ENCODE measurements around the gene PACRG. TPM values are rescaled to one million over a fixed set of nuclear protein-coding genes. Genes with fewer than 3 reads are reported as not detected.

PACRG gene
- total and polyA plus RNA-seq, 2 donors (not counting 3 experiments of a cell fraction or from before 2014, with no cell fraction given) = 0.08 TPM; not detected in 1

DNA sequence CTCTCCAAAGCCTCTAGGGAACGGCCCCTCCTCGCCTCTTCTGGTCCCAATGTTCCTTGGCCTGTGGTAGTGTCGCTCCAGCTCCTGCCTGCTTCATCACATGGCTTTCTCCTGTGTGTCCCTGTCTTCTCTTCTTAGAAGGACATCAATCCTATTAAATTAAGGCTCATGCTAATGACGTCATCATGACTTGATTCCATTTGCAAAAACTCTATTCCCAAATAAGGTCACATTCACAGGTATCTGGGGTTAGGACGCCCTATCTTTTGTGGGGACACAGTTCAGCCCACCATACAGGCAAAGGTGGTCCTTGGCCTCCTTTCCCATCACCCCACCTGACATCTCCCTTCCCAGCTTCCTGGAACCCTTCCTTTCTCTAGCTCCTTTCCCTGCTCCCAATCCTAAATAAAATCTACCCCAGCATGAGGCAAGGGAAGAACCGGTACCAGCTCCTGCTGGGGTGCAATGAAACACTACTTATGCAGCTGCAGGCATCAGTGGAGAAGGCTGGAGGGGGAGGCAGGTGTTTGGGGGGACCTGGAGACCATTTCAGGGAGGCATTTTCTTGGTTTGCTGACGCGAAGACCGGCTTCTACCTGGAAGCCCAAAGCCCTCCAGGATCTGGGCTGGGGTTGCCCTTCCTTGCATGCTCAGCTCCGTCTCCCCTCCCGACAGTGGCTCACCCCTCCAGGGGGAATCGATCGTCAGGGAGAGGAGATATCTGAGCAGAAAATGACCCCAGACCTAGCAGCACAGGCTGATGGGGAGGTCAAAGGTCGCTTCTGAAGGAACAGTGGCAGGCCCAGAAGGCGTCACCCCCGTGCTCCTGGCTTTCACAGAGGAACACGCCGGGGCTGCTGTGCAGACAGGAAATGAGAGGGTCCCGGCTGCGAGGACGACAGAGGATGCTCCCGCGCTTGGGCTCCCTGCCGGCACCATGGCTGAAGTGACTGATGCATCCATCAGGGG is 615.1 kb downstream of the PACRG start:
- no peak overlapping the region for H3K4me3 ChIP-seq (replicated peaks in 1 of 3; ENCODE audit: insufficient read depth in 1 of 3, low read depth in 1 of 3, low read length in 3 of 3)
- FAIRE-seq (no peak), DNase-seq (ENCODE audit: low read depth, low spot score) (no peak)
- no peaks in the 10 kb centered on the region for H3K36me3 ChIP-seq (ENCODE audit: control insufficient read depth in 2 of 2, extremely low read depth in 1 of 2, insufficient read depth in 2 of 2, low read length in 2 of 2)
- no peaks in the 10 kb centered on the region for H3K9me3 ChIP-seq (replicated peaks; ENCODE audit: control insufficient read depth, insufficient read depth, low read length)
- ChIA-PET CTCF (interaction anchor here (1.6 kb wide), 1 partner anchor 9 kb away, joined by 5 read pairs; no protein-coding TSS in a partner anchor), POLR2A (no interaction called here)
- H3K9ac ChIP-seq (replicated peaks; ENCODE audit: extremely low read depth, insufficient read depth, low read length) = no peak overlapping the region
- dilution Hi-C loops (cut with MboI; ENCODE audit: extremely low pct_ligation_motif_present, low sequenced_read_pairs) = no loop called here
- H3K27me3 ChIP-seq (ENCODE audit: control insufficient read depth in 2 of 2, insufficient read depth in 2 of 2, low read length in 2 of 2) = no peaks in the 10 kb centered on the region
- intact Hi-C loops (cut with micrococcal nuclease) = no loop called here
- H3K4me2 ChIP-seq (ENCODE audit: insufficient read depth, low read length) = no peak overlapping the region
- H3K4me1 ChIP-seq (ENCODE audit: control insufficient read depth, extremely low read depth, insufficient read depth, low read length) = peaks cover 9% of the 10 kb centered on the region
- no TSS peak for BruUV-seq (replicated peaks)
- no peak for TF ChIP-seq POLR2A (IDR thresholded peaks at IDR 0.05; ENCODE audit: low read depth, low read length)
- TF ChIP-seq EZH2 (IDR thresholded peaks at IDR 0.05; ENCODE audit: borderline replicate concordance, low read depth, low read length, severe bottlenecking) = no peak
- TF ChIP-seq, protein P1, sequence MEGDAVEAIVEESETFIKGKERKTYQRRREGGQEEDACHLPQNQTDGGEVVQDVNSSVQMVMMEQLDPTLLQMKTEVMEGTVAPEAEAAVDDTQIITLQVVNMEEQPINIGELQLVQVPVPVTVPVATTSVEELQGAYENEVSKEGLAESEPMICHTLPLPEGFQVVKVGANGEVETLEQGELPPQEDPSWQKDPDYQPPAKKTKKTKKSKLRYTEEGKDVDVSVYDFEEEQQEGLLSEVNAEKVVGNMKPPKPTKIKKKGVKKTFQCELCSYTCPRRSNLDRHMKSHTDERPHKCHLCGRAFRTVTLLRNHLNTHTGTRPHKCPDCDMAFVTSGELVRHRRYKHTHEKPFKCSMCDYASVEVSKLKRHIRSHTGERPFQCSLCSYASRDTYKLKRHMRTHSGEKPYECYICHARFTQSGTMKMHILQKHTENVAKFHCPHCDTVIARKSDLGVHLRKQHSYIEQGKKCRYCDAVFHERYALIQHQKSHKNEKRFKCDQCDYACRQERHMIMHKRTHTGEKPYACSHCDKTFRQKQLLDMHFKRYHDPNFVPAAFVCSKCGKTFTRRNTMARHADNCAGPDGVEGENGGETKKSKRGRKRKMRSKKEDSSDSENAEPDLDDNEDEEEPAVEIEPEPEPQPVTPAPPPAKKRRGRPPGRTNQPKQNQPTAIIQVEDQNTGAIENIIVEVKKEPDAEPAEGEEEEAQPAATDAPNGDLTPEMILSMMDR (IDR thresholded peaks at IDR 0.05; ENCODE audit: extremely low read depth in 1 of 2, insufficient read depth in 1 of 2, low read depth in 1 of 2, low read length in 2 of 2) = no peak
- TF ChIP-seq, protein P2, sequence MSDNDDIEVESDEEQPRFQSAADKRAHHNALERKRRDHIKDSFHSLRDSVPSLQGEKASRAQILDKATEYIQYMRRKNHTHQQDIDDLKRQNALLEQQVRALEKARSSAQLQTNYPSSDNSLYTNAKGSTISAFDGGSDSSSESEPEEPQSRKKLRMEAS (IDR thresholded peaks at IDR 0.05; ENCODE audit: insufficient read depth, insufficient read length) = no peak
- no peak for TF ChIP-seq MYC (IDR thresholded peaks at IDR 0.05; ENCODE audit: low read depth, low read length)
- TF ChIP-seq FOS (IDR thresholded peaks at IDR 0.05; ENCODE audit: borderline replicate concordance, insufficient read depth, low read length) = no peak
- no peak for TF ChIP-seq JUN (IDR thresholded peaks at IDR 0.05; ENCODE audit: borderline replicate concordance, insufficient read depth, insufficient read length, low read depth)
- no peak for TF ChIP-seq GATA2 (IDR thresholded peaks at IDR 0.05; ENCODE audit: insufficient read depth, insufficient read length, low read depth, low read length)
- no peak for TF ChIP-seq POLR2AphosphoS5 (IDR thresholded peaks at IDR 0.05; ENCODE audit: insufficient read depth, low read depth, low read length)
- no peak overlapping the region for H3K27ac ChIP-seq (ENCODE audit: insufficient read depth, low read depth, low read length)
- H3K79me2 ChIP-seq (ENCODE audit: control insufficient read depth, insufficient read depth, low read length) = no peaks in the 10 kb centered on the region
- no peaks in the 10 kb centered on the region for H4K20me1 ChIP-seq (replicated peaks; ENCODE audit: control insufficient read depth, extremely low read depth, insufficient read depth, low read length)
- no peak overlapping the region for H2AFZ ChIP-seq (ENCODE audit: low read depth, low read length)
- H3K9me1 ChIP-seq (replicated peaks; ENCODE audit: control insufficient read depth, extremely low read depth, insufficient read depth, low read length) = no peaks in the 10 kb centered on the region
